Glutamatergic neuron (in vitro differentiated cells): Measurements from ENCODE around the gene CELF4. TPM values are rescaled to one million over a fixed set of nuclear protein-coding genes. Genes with fewer than 3 reads are reported as not detected.

Source experiments
- DNase-seq: peaks from one replicate; pipeline ENCODE4 v3.0.0; 2022
- H3K27ac Mint-ChIP-seq: one replicate; pipeline ENCODE4 v1.8.0; 2020; ENCODE audit warnings: mild to moderate bottlenecking, mixed read lengths, inconsistent platforms; ENCODE audit not compliant: unreplicated experiment
- H3K27me3 Mint-ChIP-seq: one replicate; pipeline ENCODE4 v1.8.0; 2020; ENCODE audit warnings: mild to moderate bottlenecking, moderate library complexity, mixed read lengths, inconsistent platforms; ENCODE audit not compliant: unreplicated experiment
- H3K36me3 Mint-ChIP-seq: one replicate; pipeline ENCODE4 v1.8.0; 2020; ENCODE audit warnings: mild to moderate bottlenecking, mixed read lengths, inconsistent platforms; ENCODE audit not compliant: unreplicated experiment
- H3K4me1 Mint-ChIP-seq: one replicate; pipeline ENCODE4 v1.8.0; 2020; ENCODE audit warnings: mild to moderate bottlenecking, low read depth, mixed read lengths, inconsistent platforms; ENCODE audit not compliant: unreplicated experiment
- H3K4me3 Mint-ChIP-seq: one replicate; pipeline ENCODE4 v1.8.0; 2020; ENCODE audit warnings: mild to moderate bottlenecking, mixed read lengths, inconsistent platforms; ENCODE audit not compliant: unreplicated experiment
- H3K9me3 Mint-ChIP-seq: one replicate; pipeline ENCODE4 v1.8.0; 2020; ENCODE audit warnings: mild to moderate bottlenecking, moderate library complexity, mixed read lengths, inconsistent platforms; ENCODE audit not compliant: unreplicated experiment
- CTCF ChIP-seq: fragments of 200-600 bp; sonication (generic); IDR thresholded peaks from one replicate; pipeline ENCODE4 v1.5.0; 2021; ENCODE audit not compliant: partially characterized antibody, unreplicated experiment
- total RNA-seq: library from RNA; stranded (reverse); fragmentation: NEBNext Ultra II Directional; extraction: Animal tissue kit (Norgen Biotek cat#: 25700); gene quantifications from one replicate; pipeline ENCODE4 v1.2.1, GENCODE V29; 2021; ENCODE audit not compliant: unreplicated experiment

The CELF4 gene
- total RNA-seq, 1 donor from 2014 or later = 38.4 TPM

GRCh38 chr18:37584217-37584616, 18.6 kb upstream of the CELF4 start:
- DNase-seq = no peak
- no peak overlapping the region for H3K4me3 Mint-ChIP-seq
- H3K4me1 Mint-ChIP-seq = no peaks in the 10 kb centered on the region
- no peak overlapping the region for H3K27ac Mint-ChIP-seq
- peaks cover 2% of the 10 kb centered on the region for H3K9me3 Mint-ChIP-seq
- TF ChIP-seq CTCF = no peak
- H3K36me3 Mint-ChIP-seq = peaks cover 6% of the 10 kb centered on the region
- peaks cover 7% of the 10 kb centered on the region for H3K27me3 Mint-ChIP-seq

DNA sequence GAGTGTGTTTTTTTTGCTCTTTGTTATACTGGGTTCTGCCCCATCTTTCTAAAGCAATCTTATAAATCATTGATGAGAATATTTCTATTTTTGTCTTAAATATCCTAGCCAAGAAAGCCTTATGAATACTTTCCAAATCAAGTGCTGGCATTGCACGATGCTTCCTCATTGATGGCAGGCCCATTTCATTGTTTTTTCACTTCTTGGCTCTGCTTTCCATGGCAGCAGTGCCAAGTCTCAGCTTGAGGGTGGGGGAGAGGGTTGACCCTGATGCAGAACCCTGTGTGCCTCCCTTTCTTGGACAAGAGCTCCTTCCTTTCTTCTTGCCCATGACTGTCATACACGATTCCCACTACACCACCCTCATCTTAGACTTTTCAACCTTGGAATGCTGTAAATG, 16.7 kb upstream of the CELF4 start:
- H3K4me3 Mint-ChIP-seq = no peak overlapping the region
- TF ChIP-seq CTCF = no peak

DNA sequence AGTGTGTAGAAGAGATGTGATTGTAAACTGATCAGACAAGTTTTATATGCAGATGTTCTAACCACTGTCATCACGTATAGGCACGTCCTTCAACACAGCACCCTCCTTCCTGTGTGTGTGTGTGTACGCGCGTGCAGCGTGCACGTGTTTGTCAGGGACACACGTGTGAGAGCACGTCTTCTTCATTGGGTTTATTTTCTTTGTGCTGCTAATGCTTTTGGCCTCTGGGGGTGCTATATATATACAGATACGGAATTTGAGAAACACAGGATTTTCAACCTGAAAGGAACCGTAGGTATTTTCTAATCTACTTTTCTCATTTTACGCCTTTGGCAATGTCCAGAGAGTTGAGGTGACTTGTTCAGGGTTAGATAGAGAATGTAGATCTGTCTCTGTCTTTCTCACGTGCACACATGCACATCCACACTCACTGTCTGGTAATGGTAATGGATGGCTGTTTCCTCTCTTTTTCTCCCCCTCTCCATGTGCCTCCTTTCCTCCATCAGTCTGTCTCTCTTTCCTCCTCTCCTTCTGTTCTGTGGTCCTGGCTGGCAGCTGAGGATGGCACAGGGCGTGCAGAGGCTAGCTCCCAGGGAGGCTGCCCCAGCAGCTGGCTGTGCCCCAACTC, 13.4 kb upstream of the CELF4 start:
- Mint-ChIP-seq H3K4me1 (peaks cover 8% of the 10 kb centered on the region), H3K27ac (no peak overlapping the region), H3K9me3 (peaks cover 7% of the 10 kb centered on the region), H3K36me3 (peaks cover 6% of the 10 kb centered on the region), H3K4me3 (no peak overlapping the region), H3K27me3 (peaks cover 9% of the 10 kb centered on the region)
- no peak for DNase-seq
- TF ChIP-seq CTCF = peak; percentile 60

More for the DNA sequence above, 16.7 kb upstream of the CELF4 start:
- Mint-ChIP-seq H3K27ac (no peak overlapping the region), H3K9me3 (peaks cover 2% of the 10 kb centered on the region), H3K36me3 (peaks cover 6% of the 10 kb centered on the region), H3K4me1 (no peaks in the 10 kb centered on the region), H3K27me3 (peaks cover 5% of the 10 kb centered on the region)
- DNase-seq = no peak

GRCh38 chr18:37578182-37578678, 12.6 kb upstream of the CELF4 start:
- Mint-ChIP-seq H3K27ac (no peak overlapping the region), H3K9me3 (peaks cover 7% of the 10 kb centered on the region), H3K4me3 (no peak overlapping the region), H3K36me3 (peaks cover 6% of the 10 kb centered on the region), H3K4me1 (peaks cover 8% of the 10 kb centered on the region), H3K27me3 (peaks cover 6% of the 10 kb centered on the region)
- no peak for TF ChIP-seq CTCF
- DNase-seq = no peak

DNA sequence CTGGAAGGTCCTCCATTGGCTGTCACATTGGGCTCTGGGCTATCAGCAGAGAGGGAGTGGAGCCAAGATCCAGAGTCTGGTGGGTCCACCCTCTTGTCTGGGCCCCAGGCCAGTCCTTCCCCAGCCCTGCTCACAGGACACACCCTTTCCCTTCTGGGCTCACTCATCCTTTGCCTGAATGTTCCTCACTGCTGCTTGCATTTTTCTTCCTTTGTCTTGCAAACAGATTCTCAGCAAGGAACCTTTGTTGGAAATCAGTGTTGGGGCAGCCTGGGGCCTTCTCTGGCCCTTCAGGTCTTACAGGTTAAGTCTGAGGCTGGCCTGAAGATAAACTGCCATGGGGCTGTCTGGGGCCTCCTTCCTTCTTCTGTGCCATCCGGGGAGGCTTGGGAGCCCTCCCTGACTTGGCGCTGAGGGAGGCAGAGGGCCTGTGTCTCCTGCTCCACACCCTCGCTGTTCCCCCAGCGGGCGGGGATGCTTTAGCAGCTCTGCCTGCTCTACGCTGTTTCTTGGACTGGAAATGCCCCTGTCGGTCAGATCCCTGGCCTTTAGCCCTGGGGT, 11.5 kb upstream of the CELF4 start:
- H3K27ac Mint-ChIP-seq = no peak overlapping the region
- no peak for TF ChIP-seq CTCF
- peaks cover 7% of the 10 kb centered on the region for H3K9me3 Mint-ChIP-seq
- peaks cover 6% of the 10 kb centered on the region for H3K27me3 Mint-ChIP-seq
- H3K36me3 Mint-ChIP-seq = peaks cover 6% of the 10 kb centered on the region
- H3K4me3 Mint-ChIP-seq = no peak overlapping the region
- peaks cover 8% of the 10 kb centered on the region for H3K4me1 Mint-ChIP-seq
- peak; percentile 29 for DNase-seq
